Neural progenitor cell (in vitro differentiated cells): Measurements from ENCODE around the gene OOSP3.

Experiments
- EZH2 ChIP-seq: fragments of 200-600 bp; sonication (generic); IDR thresholded peaks from 2 replicates; pipeline ENCODE4 v1.6.1; 2017; ENCODE audit warnings: antibody characterized with exemption, mild to moderate bottlenecking, moderate library complexity
- EZH2phosphoT487 ChIP-seq: fragments of 200-600 bp; sonication (generic); IDR thresholded peaks from 2 replicates; pipeline ENCODE4 v1.6.1; 2017; ENCODE audit warnings: antibody characterized with exemption
- TF ChIP-seq, protein P1 (sequence below): fragments of 200-600 bp; sonication (generic); IDR thresholded peaks from 2 replicates; pipeline ENCODE4 v1.5.1; 2017; ENCODE audit warnings: antibody characterized with exemption, mild to moderate bottlenecking

DNA sequence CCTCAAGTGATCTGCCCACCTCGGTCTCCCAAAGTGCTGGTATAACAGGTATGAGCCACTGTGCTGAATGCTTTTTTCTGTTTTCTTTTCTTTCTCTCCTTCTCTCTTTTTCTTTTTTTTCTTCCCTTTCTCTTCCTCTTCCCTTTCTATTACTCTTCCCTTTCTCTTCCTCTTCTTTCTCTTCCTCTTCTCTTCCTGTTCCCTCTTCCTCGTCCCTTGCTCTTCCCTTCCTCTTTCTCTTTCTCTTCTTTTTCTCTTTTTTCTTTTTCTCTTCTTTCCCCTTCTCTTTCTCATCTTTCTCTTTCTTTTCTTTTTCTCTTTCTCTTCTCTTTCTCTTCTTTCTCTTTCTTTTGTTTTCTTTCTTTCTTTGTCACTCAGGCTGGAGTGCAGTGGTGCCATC, 60.9 kb downstream of the OOSP3 start:
- TF ChIP-seq, protein P1, sequence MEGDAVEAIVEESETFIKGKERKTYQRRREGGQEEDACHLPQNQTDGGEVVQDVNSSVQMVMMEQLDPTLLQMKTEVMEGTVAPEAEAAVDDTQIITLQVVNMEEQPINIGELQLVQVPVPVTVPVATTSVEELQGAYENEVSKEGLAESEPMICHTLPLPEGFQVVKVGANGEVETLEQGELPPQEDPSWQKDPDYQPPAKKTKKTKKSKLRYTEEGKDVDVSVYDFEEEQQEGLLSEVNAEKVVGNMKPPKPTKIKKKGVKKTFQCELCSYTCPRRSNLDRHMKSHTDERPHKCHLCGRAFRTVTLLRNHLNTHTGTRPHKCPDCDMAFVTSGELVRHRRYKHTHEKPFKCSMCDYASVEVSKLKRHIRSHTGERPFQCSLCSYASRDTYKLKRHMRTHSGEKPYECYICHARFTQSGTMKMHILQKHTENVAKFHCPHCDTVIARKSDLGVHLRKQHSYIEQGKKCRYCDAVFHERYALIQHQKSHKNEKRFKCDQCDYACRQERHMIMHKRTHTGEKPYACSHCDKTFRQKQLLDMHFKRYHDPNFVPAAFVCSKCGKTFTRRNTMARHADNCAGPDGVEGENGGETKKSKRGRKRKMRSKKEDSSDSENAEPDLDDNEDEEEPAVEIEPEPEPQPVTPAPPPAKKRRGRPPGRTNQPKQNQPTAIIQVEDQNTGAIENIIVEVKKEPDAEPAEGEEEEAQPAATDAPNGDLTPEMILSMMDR: no peak
- TF ChIP-seq EZH2 (no peak), EZH2phosphoT487 (no peak)
